Peyer's patch (tissue), 4 donors: ENCODE data around the gene VPS16.

Experiments
- POLR2A ChIP-seq, 2 donors: fragments of 450-650 bp; IDR thresholded peaks; one replicate each; pipeline ENCODE4 v1.5.1; 2017; ENCODE audit warnings: antibody characterized with exemption in 2 of 2, mild to moderate bottlenecking in 2 of 2, moderate library complexity in 2 of 2
- TF ChIP-seq, protein P1 (sequence below), 6 experiments: fragments of 450-650 bp in 4 of 6; fragments of 200-600 bp in 2 of 6; sonication (generic) in 1 of 6; IDR thresholded peaks; one replicate each; pipeline ENCODE4 v1.5.1; 2017 to 2019; ENCODE audit warnings: antibody characterized with exemption in 6 of 6, mild to moderate bottlenecking in 3 of 6, moderate library complexity in 1 of 6

DNA sequence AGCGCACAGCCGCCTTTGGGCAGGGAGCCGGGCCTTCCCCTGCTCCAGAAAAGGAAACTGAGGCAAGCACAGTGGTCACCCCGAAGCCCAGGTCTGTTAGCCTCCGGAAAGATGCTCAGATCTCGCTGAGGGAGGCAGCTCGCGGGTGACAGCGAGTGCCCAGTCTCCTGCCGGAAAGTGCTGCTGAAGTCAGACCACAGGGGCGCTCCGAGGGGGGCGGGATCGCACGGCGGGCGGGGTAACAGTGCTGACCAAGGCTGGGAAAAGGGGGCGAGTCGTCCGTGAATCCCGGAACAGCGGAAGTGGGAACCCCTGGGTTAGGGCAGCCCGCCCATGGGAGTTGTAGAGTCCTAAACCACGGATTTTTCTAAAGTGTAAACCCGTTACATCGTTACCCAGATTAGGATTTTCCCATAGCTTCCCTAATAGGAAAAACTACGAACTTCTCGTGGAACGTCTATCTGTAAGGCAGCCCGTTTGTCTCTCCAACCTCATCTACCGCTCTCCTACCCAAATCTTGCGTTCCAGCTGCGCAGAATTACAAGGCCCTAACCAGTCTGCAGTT lies 504 bp downstream of the VPS16 start:
- TF ChIP-seq, protein P1, sequence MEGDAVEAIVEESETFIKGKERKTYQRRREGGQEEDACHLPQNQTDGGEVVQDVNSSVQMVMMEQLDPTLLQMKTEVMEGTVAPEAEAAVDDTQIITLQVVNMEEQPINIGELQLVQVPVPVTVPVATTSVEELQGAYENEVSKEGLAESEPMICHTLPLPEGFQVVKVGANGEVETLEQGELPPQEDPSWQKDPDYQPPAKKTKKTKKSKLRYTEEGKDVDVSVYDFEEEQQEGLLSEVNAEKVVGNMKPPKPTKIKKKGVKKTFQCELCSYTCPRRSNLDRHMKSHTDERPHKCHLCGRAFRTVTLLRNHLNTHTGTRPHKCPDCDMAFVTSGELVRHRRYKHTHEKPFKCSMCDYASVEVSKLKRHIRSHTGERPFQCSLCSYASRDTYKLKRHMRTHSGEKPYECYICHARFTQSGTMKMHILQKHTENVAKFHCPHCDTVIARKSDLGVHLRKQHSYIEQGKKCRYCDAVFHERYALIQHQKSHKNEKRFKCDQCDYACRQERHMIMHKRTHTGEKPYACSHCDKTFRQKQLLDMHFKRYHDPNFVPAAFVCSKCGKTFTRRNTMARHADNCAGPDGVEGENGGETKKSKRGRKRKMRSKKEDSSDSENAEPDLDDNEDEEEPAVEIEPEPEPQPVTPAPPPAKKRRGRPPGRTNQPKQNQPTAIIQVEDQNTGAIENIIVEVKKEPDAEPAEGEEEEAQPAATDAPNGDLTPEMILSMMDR (IDR thresholded peaks at IDR 0.05): no peak
- no peak for TF ChIP-seq POLR2A (IDR thresholded peaks at IDR 0.05)
